Colonic mucosa (tissue), 4 donors: Measurements from ENCODE around the gene DPH3. TPM values are rescaled to one million over a fixed set of nuclear protein-coding genes. Genes with fewer than 3 reads are reported as not detected.

ENCODE experiments used
- DNase-seq: peaks from one replicate; pipeline ENCODE4 v3.0.0-alpha.2; 2020
- H3K27ac ChIP-seq: fragments of 200-600 bp; one replicate; pipeline ENCODE4 v1.8.0; 2021
- H3K27me3 ChIP-seq: fragments of 200-600 bp; one replicate; pipeline ENCODE4 v1.8.0; 2021
- H3K36me3 ChIP-seq: fragments of 200-600 bp; one replicate; pipeline ENCODE4 v1.8.0; 2021
- H3K4me1 ChIP-seq: fragments of 200-600 bp; one replicate; pipeline ENCODE4 v1.8.0; 2021; ENCODE audit warnings: mild to moderate bottlenecking
- H3K4me3 ChIP-seq: fragments of 200-600 bp; one replicate; pipeline ENCODE4 v1.8.0; 2021
- H3K9ac ChIP-seq, 2 donors: one replicate each; pipeline ENCODE4 v1.7.0; 2013; ENCODE audit warnings: control low read depth in 2 of 2, low read depth in 2 of 2, low read length in 2 of 2
- H3K9me3 ChIP-seq: fragments of 200-600 bp; one replicate; pipeline ENCODE4 v1.8.0; 2021
- intact Hi-C: fragments of 100-400 bp; cut with DNase I; formaldehyde crosslinking; loops from one replicate; pipeline ENCODE4 v1.14.1; 2022
- total RNA-seq, 2 donors: library from RNA; stranded (reverse); fragmentation: NEBNext Ultra II Directional in 1 of 2; extraction: Animal tissue kit (Norgen Biotek cat#: 25700) in 1 of 2; gene quantifications; one replicate each; pipeline ENCODE4 v1.2.1, GENCODE V29; 2021
- TF ChIP-seq, protein P1 (sequence below): fragments of 200-600 bp; IDR thresholded peaks from one replicate; pipeline ENCODE4 v1.8.0; 2022; ENCODE audit warnings: antibody characterized with exemption, mild to moderate bottlenecking
- donor health status: healthy.
- donor health status: DM: no; HTN: no; CAD: no.
- donor health status: DM: no; HTN: no; CAD: no.

Gene DPH3
- total RNA-seq, 2 donors from 2014 or later = 15.4 to 23.4 TPM

DNA sequence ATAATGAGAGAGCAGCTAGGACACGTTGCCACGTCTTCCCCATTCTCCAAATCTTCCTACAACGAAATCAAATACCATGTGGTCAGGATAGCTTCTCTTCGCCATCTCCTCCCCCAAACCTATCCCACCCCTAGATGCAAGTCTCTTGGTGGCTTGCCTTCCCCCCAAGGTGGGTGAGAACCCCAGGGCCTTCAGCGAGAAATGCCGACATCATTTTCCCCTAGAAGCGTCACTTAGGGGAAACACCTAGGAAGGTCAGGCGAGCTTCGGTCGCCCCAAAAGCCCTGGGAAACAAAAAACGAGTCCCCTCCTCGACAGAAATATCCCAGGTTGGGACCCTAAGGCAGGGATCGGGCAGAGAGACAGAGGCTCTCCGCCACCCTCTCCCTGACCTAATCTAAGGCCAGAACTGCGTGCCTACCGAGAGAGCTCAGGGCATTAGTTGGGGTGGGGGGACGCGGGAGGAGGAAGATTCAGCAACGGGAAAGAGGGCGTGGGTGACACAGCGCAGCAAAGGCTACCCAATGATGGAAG, 502 bp downstream of the DPH3 start:
- peak overlapping the region; percentile 85 for H3K4me3 ChIP-seq
- intact Hi-C loops = no loop called here
- peak overlapping the region; percentile 82 to 98 for H3K9ac ChIP-seq
- H3K27me3 ChIP-seq = no peaks in the 10 kb centered on the region
- H3K36me3 ChIP-seq = no peaks in the 10 kb centered on the region
- peaks cover 5% of the 10 kb centered on the region for H3K4me1 ChIP-seq
- no peaks in the 10 kb centered on the region for H3K9me3 ChIP-seq
- TF ChIP-seq, protein P1, sequence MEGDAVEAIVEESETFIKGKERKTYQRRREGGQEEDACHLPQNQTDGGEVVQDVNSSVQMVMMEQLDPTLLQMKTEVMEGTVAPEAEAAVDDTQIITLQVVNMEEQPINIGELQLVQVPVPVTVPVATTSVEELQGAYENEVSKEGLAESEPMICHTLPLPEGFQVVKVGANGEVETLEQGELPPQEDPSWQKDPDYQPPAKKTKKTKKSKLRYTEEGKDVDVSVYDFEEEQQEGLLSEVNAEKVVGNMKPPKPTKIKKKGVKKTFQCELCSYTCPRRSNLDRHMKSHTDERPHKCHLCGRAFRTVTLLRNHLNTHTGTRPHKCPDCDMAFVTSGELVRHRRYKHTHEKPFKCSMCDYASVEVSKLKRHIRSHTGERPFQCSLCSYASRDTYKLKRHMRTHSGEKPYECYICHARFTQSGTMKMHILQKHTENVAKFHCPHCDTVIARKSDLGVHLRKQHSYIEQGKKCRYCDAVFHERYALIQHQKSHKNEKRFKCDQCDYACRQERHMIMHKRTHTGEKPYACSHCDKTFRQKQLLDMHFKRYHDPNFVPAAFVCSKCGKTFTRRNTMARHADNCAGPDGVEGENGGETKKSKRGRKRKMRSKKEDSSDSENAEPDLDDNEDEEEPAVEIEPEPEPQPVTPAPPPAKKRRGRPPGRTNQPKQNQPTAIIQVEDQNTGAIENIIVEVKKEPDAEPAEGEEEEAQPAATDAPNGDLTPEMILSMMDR = no peak
- DNase-seq = no peak
- peak overlapping the region; percentile 76 for H3K27ac ChIP-seq

DNA sequence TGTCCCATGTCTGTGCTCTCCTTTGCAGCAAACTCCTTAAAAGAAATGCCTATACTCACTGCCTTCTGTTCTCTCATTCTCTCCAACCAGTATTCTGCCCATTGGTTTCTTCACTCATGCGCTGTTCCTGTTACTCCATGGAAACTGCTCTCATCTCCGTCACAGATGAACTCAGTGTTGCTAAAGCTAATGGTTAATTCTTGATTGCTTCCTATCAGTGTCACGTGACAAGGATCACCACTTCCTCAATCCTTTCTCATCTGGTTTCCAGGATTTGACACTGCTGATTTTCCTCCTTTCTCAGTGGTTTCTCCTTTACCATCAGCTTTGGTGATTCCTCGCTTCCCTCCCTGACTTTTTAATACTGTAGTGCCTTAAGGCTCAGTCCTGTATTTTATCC, 2.6 kb downstream of the DPH3 start:
- peaks cover 5% of the 10 kb centered on the region for H3K4me1 ChIP-seq
- TF ChIP-seq, protein P1 = no peak
- H3K36me3 ChIP-seq = no peaks in the 10 kb centered on the region
- intact Hi-C loops = no loop called here
- no peak for DNase-seq
- no peaks in the 10 kb centered on the region for H3K27me3 ChIP-seq
- H3K9me3 ChIP-seq = no peaks in the 10 kb centered on the region
- H3K9ac ChIP-seq = no peak overlapping the region
- no peak overlapping the region for H3K4me3 ChIP-seq
- H3K27ac ChIP-seq = no peak overlapping the region

DNA sequence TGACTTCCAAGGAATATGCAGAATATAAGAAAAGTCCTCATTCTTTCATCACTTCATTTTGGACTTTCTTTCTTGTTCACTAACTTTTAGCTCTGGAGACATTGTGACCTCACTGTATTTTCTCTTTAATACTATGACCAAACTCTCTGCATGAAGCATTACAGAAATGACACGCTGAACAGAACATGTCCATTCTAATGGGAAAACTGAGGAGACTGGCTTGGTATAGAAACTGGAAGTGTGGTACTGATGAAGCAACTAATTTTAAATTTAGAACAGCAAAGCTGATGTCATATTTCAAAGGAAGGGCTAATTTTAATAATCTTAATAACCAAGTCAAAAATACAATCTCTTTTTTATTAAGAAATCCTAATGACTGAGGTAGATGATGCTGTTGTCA, 4.7 kb downstream of the DPH3 start:
- DNase-seq = no peak
- Histone ChIP-seq H3K36me3 (no peaks in the 10 kb centered on the region), H3K9ac (no peak overlapping the region), H3K27me3 (no peaks in the 10 kb centered on the region), H3K4me3 (no peak overlapping the region), H3K9me3 (no peaks in the 10 kb centered on the region), H3K27ac (no peak overlapping the region), H3K4me1 (no peaks in the 10 kb centered on the region)
- TF ChIP-seq, protein P1 = no peak
- intact Hi-C loops = no loop called here

DNA sequence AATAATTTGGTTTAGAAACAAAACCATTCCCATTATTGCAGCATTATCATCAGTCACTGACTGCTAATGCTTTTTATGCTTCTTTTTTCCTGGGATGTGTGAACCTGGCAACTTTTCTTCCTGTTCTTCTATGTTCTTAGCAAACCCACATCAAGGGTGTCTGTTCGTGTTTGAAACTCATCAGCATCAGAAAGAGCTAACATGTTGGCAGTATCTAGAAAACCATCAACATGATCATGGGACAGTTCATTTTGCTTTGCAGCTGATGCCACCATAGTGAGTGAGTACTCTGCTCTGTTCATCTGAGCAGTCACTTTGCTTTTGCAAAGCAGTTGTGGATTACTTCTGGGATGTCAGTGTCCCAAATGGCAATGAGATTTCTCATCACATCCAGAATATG, 5.9 kb downstream of the DPH3 start:
- intact Hi-C loops = no loop called here
- H3K4me3 ChIP-seq = no peak overlapping the region
- no peaks in the 10 kb centered on the region for H3K27me3 ChIP-seq
- TF ChIP-seq, protein P1 = no peak
- no peak overlapping the region for H3K9ac ChIP-seq
- H3K27ac ChIP-seq = no peak overlapping the region
- no peak for DNase-seq
- no peaks in the 10 kb centered on the region for H3K9me3 ChIP-seq
- no peaks in the 10 kb centered on the region for H3K36me3 ChIP-seq
- no peaks in the 10 kb centered on the region for H3K4me1 ChIP-seq

DNA sequence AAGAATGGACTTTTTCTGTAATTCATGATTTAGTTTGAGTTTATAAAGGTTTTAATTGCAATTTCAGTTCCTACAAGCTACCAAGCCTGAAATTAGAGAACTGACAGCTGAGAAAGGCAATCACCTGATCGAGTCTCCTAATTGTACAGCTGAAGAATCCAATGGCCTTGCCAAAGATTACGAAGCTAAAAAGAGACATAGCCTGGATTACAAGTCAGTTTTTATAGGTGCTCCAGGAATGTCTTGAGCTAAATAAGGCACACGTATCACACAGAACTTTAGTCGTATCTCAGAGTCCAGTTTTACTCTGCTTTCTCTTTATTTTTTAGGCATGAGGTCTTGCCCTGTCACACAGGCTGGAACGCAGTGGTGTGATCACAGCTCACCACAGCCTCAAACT, 6.6 kb downstream of the DPH3 start:
- no peak for DNase-seq
- Histone ChIP-seq H3K36me3 (no peaks in the 10 kb centered on the region), H3K4me3 (no peak overlapping the region), H3K27me3 (no peaks in the 10 kb centered on the region), H3K9me3 (no peaks in the 10 kb centered on the region), H3K9ac (no peak overlapping the region), H3K4me1 (no peaks in the 10 kb centered on the region), H3K27ac (no peak overlapping the region)
- TF ChIP-seq, protein P1 = no peak
- intact Hi-C loops = no loop called here
